A549 treated with Mapracorat at 1 μM for 4 hours (cell line): ENCODE measurements around the gene IPO4. TPM values are rescaled to one million over a fixed set of nuclear protein-coding genes. Genes with fewer than 3 reads are reported as not detected.

Experiments used
- total RNA-seq: library from RNA; stranded (reverse); fragments of 200-300 nt; extraction: Qiagen RNA extraction; gene quantifications from 5 replicates; pipeline ENCODE4 v1.2.3, GENCODE V29; 2022

IPO4 gene, protein sequence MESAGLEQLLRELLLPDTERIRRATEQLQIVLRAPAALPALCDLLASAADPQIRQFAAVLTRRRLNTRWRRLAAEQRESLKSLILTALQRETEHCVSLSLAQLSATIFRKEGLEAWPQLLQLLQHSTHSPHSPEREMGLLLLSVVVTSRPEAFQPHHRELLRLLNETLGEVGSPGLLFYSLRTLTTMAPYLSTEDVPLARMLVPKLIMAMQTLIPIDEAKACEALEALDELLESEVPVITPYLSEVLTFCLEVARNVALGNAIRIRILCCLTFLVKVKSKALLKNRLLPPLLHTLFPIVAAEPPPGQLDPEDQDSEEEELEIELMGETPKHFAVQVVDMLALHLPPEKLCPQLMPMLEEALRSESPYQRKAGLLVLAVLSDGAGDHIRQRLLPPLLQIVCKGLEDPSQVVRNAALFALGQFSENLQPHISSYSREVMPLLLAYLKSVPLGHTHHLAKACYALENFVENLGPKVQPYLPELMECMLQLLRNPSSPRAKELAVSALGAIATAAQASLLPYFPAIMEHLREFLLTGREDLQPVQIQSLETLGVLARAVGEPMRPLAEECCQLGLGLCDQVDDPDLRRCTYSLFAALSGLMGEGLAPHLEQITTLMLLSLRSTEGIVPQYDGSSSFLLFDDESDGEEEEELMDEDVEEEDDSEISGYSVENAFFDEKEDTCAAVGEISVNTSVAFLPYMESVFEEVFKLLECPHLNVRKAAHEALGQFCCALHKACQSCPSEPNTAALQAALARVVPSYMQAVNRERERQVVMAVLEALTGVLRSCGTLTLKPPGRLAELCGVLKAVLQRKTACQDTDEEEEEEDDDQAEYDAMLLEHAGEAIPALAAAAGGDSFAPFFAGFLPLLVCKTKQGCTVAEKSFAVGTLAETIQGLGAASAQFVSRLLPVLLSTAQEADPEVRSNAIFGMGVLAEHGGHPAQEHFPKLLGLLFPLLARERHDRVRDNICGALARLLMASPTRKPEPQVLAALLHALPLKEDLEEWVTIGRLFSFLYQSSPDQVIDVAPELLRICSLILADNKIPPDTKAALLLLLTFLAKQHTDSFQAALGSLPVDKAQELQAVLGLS
- total RNA-seq: 72.5 to 89.6 TPM (median 84.6 TPM) in 5 replicates

GRCh38 chr14:24188251-24189058 lies at the start of gene IPO4:
Gene IPO4 (minus strand): TSS chr14:24188816. CDS start chr14:24188787, 29 bp downstream.

DNA sequence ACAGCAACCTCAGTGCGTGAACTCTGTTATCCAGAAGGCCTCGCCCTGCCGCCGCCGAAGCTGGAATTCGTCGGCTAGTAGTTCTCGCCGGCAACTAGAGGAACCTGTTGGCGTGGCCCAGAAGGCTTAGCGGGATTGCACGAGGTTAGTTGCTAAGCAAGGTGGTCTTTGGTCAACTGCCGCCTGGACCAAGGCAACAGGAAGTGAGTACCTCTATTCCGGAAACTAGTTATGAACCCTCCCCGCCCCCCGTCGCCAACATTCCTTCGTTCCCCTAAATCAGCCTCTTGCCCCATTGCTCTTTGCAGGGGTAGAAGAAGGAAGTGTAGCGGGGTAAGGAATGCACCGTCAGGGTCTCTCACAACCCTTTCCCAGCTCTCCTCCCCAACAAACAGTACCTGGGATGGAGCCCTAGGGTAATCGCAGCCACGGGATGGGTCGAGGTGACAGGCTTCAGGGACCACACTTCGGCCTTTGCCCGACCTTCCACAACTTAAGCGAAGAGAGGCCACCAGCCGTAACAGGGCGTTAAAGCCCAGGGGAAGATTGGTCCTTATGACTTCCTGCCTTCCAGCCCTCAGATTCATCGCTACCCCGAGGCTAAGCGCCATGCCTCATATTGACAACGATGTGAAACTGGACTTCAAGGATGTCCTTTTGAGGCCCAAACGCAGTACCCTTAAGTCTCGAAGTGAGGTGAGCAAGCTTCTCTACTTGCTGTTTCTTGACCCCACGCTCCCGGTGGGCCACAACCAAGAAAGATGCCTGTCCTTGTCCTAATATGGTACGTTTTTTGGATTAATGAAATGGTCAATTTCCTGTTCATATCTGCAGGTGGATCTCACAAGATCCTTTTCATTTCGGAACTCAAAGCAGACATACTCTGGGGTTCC lies 44.3 kb upstream of the IPO4 start, which contains the start of gene GMPR2:
Gene GMPR2 (plus strand): TSS at position 285 of the 893 bp plus-strand sequence. CDS start 325 bp downstream, at position 610.

DNA sequence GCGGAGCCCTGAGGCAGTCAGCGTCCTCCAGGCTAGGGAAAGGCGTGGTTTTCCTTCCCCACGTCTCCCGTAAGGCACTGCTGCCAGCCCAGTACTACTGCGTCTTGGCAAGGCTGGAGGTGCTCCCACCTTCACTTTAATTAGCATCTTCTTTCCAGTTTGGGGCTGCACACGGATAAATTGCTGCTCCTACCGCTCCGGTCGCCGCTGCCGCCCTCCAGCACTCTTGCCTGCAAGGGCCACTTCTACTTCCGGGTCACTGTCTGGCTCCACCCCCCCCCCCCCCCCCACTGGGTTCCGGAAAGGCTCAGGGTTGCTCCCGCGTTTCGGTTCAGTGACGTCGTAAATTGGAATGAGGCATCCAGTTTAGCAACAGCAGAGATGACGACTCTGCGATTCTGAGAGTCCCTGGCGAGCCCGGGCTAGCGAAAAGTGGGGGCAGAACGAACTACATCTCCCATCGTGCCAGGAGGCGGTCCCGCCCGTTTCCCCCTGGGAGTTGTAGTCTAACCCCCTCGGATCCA lies 43.6 kb upstream of the IPO4 start, which contains the start of gene NEDD8:
Gene NEDD8 (minus strand): TSS at position 247 of the 524 bp plus-strand sequence. CDS start 100 bp downstream, at position 147.

GRCh38 chr14:24215495-24216344 lies 27.1 kb upstream of the IPO4 start, which contains the start of gene MDP1:
Gene MDP1 (minus strand): TSS chr14:24216066. CDS start chr14:24215955, 111 bp downstream.

DNA sequence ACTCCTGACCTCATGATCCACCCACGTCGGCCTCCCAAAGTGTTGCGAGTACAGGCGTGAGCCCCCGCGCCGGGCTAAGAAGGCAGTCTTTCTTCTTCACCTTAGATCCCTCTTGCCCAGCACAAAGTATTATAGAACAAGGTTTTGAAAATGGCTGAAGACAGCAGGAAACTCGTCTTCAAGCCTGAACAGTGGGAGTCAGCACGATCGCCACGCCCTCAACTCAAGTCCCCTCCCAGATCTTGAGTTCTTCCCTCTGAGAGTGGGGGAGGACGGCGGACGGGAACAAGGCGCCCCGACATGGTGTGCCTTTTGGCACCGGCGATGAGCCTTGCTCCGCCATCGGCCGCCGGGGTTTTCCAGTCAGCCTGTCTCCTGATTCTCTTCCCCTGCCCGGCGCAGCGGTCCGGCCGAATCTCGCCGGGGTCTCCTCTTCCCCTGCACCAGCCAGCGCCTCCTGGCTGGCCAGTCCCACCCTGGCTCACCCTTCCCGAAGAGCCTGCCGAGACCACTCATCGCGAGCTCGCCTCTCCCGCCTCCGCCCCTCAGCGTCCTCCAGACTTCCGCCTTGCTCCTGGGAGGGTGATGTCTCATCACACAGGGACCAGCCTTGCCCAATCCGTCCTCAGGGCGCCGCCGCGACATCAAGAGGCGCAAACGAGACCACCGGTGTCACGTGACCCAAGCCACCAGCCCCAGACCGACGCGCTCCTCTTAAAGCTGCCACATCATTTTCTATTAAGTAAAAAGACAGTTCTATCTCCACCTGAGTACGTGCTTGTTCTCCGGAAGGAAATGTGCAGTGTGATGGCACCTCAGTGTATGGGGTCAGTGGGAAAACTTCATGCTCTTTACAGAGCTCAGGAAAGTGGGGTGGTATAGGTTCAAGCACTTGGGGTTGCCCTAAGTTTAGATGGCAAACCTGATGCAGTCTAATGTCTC lies 24.6 kb upstream of the IPO4 start, which contains the start of gene CHMP4A:
Gene CHMP4A (minus strand): TSS at position 565 of the 942 bp plus-strand sequence. CDS start 49 bp downstream, at position 516.

DNA sequence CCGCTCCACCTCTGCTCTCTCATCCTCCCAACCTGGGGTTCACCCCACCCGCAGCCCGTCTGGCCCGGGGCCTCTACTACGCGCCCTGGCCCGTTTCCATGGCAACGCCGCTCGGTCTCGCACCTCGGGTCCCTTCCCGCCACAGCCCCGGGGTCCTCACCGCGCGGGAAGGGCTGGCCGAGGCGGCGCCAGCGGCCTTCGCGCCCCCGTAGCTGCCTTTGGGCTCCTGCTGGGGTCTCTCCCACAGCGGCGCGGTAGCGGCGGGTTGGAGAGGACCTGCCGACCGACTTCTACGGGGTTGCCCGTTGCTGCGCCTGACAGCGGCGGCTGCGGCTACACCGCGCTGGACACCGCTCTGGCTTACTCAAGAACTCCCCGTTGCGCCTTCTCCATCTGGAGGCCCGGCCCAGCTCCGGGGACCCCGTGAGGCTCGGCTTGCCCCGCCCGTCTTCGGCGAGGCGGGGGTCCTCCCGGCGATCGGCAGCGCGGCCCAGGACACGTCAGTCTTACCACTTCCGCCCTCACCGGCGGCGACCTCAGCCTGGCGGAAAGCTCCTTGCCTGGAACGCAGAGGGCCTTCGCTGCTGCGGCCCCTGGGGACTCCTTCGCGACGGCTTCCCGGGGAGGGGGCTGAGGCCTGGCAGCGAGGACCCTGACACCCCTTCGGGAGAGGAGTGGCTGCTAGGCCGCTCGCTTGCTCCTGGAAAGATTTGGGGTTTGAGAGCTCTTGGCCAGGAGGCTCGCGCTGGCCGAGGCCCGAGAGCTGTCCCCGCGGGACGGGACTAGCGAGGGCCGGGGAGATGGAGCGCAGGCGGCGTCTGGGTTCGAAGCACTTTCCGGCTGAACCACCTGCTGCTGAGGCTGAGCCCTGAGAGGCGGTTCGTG lies 6.8 kb upstream of the IPO4 start, which contains the start of gene TM9SF1:
Gene TM9SF1 (minus strand): TSS at position 256 of the 885 bp plus-strand sequence. CDS start 422 bp downstream, outside the sequence.

DNA sequence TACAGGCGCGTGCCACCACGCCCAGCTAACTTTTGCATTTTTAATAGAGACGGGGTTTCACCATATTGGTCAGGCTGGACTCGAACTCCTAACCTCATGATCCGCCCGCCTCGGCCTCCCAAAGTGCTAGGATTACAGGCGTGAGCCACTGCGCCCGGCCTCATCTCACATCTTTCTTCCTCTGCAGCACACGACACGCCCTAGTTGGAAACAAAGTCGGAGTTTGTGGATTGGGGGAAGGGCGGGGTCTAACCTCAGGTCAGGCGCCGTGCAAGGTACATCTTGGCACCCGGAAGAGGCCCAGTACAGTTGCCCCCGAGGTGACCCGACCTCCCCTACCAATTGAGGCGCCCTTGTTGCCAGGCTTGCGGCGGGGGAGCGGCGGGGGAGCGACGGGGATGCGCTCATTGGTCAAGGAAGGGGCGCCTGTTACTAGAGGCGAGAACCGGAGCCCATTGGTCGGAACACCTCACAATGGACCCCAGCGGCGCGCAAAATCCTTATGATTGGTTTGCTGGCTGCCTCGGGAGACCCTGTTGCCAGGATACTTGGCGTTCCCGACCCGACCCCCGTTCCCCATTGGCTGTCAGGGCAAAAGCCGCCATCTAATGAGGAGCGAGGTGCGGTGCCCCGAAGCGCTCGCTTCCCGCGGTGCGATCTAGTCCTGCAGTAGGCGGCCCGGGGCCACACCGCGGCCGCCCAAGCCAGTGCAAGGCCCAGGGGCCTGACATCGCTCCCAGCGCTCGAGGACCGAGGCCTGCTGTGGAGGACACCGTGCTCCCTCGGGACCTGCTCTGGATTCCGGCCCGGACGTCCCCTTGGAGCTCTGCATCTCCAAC lies 17.0 kb downstream of the IPO4 start, which contains the start of gene REC8:
Gene REC8 (plus strand): TSS at position 659 of the 839 bp plus-strand sequence. CDS start 473 bp downstream, outside the sequence.

DNA sequence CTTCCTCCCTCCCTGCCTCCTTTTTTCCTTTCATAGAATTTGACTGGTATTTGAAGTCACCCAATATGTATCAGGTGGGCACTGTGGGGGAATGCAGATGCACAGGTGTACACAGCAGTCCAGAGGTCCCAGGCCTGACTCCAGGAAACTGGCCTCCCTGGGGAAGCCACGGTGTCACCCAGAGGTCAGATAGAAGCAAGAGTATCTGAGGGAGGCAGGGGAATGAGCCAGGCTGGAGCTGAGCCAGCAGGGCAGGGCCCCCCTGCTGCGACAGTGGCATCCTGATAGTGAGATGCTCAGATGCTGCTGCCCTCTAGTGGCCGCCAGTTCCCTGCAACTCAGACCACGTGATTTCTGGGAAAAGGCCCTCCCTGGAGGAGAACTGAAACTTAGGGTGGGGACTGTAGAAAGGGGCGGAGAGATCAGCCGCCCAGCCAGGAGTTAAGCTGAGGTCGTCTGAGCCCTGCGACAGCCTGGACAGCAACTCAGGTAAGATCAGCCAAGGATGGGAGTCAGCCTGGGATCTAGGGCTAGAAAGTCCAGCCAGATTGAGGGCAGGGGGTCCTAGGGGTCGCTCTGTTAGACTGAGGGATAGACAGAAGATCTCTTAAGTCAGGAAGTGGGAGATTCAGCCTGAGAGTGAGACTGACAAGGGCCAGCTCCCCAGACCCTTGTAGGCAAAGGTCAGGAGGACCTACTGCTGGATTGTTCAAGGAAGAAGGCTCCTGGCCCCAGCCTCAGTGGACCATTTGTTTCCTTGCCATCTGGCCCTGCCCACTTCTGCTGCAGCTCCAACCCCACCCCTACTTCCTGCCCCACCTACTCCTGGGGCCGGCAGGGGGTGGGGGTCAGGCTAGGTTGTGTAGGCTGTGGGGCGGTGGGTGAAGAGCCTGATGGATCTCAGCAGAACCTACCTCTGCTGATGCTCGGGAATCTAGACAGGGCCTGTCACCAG lies 27.5 kb downstream of the IPO4 start, which contains the start of gene IRF9:
Gene IRF9 (plus strand): TSS at position 416 of the 955 bp plus-strand sequence. CDS start 880 bp downstream, outside the sequence.

DNA sequence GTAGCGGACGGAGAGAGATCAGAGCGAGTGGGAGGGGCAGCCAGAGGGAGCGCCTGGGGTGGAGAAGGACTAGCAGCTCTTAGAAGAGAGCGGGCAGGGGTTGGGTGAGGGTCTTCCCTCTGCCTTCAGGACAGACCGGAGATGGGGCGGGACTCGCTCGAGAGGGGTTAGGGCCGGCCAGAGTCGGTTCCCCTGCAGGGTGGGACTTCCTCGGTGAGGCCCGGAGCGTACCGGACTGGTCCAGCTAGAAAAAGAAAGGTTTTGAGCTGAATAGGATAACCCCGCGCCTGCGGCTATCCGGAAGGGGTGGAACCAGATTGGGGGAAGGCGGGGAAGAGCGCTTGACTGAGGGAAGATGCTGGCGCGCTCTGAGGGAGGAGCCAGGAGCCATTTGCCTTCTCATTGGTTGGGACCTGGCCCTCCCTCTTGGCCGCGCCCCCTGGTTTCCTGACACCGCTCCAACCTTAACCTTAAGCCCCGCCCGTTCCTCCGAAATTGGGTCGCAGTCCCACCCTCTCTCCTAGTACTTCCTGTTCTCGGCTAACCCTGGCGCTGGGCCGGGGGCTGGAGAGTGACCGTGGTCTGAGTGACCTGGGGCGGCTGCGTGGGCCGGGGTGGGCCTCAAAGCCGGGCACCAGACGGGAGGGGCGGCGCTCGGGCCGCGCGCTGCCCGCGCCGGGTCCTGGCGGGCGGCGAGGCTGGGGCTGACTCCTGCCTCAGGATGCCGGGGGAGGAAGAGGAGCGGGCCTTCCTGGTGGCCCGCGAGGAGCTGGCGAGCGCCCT lies 41.4 kb downstream of the IPO4 start, which contains the start of gene RNF31:
Gene RNF31 (plus strand): TSS at position 521 of the 783 bp plus-strand sequence. CDS start 201 bp downstream, at position 722.

GRCh38 chr14:24146453-24146977 lies 42.1 kb downstream of the IPO4 start, which contains the start of gene PSME2:
Gene PSME2 (minus strand): TSS chr14:24146610. CDS start chr14:24146581, 29 bp downstream.

DNA sequence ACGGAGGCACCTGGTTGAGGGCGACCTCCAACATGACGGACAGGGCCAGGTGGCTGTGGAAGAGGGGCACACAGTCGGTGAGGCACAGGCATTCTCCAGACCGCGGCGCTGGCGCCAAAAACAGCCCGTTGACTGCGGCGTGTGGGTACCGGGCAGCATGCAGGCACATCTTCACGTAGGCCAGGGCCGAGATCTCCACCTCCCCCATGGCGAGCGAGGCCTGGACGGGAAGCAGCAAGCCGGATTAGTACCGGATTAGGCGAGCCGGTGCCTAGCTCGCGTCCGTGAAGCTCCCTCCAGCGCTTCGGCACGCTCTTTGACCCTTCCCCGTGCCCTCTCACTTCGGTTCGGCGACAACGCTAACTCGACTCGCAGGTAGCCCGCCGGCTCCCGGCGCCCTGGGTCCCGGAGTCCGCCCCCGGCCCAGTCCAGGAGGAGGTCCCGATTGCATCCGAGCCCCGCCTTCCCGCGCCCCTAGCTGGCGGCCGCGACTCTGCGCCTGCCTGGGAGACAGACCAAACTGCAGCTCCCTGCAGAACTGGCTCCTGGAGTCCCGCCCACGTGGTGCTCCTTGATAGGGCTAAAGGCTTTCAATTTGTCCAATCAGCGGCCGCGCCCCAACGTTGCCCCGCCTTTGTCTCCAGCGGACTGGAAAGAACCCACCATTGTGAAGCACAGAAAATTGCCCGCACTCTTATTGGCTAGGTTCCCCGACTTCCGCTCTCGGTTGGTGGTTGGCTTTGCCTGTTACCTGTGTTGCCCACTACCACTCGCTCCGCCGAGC lies 47.3 kb downstream of the IPO4 start, which contains the start of gene EMC9:
Gene EMC9 (minus strand): TSS at position 495 of the 784 bp plus-strand sequence. CDS start 287 bp downstream, at position 208.

